T1000 (cell line): Measurements from ENCODE around the gene HMCN2.
"Not testable (repeated sequence)": the region's sequence is repeated elsewhere in the genome, so short reads cannot be mapped to it uniquely, and the experiment has no call there.

ENCODE experiments used
- DNase-seq: peaks from one replicate; lab custom pipeline; 2025; ENCODE audit warnings: mixed read lengths; lab: John Stamatoyannopoulos, UW

Gene HMCN2

GRCh38 chr9:130391866-130392265 lies 126.3 kb downstream of the HMCN2 start:
- DNase-seq: no peak

DNA sequence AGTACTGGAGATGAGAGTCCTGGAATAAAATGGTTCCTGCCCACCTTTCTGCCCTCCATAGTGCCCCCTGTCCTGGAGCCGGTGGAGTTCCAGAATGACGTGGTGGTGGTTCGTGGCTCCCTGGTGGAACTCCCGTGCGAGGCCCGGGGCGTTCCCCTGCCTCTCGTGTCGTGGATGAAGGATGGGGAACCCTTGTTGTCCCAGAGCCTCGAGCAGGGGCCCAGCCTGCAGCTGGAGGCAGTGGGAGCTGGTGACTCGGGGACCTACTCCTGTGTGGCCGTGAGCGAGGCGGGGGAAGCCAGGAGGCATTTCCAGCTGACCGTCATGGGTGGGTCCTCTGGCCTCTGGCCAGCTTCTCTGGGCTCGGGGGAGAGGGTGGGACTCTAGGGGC lies 128.1 kb downstream of the HMCN2 start:
- DNase-seq: no peak

DNA sequence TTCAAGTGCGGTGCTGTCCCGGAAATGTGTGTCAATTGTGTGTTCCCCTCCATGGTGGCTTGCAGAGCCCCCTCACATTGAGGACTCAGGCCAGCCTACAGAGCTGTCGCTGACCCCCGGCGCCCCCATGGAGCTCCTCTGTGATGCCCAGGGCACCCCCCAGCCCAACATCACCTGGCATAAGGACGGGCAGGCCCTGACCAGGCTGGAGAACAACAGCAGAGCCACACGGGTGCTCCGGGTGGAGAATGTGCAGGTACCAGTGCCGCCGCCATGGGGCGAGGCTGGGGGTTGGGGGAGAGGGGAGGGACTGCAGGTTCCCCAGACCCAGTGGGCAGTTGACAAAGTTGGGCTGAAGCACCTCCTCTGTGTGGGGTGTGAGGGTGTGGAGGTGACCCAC lies 128.8 kb downstream of the HMCN2 start:
- no peak for DNase-seq

DNA sequence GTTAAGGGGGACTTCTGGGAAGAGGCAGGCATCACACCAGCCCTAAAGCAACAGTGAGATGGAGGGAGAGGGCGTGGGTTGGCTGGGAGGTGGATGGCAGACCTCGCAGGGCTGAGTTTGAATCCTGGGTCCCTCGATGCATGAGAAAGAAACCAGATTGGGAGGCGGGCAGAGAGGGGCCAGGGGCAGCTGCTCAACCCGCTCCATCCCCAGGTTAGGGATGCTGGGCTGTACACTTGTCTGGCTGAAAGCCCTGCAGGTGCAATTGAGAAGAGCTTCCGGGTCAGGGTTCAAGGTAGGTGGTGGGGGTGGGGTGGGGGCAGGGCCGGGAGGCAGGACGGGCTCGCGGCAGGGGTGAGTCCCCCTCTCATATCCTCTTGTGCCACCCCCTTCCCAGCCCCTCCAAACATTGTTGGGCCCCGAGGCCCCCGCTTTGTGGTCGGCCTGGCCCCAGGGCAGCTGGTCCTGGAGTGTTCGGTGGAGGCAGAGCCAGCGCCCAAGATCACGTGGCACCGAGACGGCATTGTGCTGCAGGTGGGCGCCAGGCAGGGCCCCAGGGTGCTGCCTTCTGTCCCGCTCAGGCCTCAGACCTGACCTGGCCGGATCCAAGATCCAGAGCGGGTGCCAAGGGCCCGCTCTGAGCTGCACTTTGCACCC lies 129.4 kb downstream of the HMCN2 start:
- no peak for DNase-seq

- no peak for DNase-seq
Measured at GRCh38 chr9:130395810-130396435, 130.4 kb downstream of the HMCN2 start.

DNA sequence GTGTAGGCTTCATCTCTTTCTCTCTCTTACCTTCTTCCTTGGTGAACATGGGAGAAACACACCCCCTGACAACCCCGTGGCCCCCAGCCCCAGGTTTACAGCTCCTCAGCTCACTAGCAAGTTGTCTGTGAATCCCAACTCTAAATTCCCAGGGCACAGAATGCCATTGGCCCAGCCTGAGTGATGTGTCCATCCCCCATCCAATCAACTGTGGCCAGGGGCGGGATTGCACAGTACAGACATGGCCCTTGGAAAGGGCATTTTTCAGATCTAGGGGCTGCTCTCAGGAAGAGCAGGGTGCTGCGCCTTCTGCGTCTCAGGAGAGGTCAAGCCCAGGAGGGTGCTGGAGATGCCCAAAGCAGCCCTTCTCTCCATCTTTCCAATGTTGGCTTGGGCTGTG lies 131.0 kb downstream of the HMCN2 start:
- no peak for DNase-seq

DNA sequence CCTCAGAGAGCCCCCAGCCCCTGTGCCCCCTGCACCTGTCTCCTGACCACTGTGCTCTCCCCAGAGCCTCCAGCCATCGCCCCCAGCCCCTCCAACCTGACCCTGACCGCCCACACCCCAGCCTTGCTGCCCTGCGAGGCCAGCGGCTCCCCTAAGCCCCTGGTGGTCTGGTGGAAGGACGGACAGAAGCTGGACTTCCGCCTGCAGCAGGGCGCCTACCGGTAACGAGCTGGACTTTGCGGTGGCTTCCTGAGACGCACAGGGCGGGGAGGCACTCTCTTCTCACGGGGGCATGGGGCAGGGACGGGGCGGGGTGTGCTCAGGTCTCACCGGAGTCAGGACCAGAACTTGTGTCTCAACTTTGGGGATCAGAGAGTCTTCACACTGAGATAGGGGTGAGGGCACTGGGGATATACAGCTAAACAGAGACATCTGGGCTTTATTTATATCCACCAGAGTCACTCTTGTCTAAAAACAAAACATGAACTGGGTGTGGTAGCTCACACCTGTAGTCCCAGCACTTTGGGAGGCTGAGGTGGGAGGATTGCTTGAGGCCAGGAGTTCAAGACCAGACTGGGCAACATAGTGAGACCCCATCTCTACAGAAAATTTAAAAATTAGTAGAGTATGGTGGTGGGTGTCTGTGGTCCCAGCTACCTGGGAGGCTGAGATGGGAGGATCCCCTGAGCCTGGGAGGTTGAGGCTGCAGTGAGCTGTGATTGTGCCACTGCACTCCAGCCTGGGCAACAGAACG lies 133.1 kb downstream of the HMCN2 start:
- DNase-seq: no peak

DNA sequence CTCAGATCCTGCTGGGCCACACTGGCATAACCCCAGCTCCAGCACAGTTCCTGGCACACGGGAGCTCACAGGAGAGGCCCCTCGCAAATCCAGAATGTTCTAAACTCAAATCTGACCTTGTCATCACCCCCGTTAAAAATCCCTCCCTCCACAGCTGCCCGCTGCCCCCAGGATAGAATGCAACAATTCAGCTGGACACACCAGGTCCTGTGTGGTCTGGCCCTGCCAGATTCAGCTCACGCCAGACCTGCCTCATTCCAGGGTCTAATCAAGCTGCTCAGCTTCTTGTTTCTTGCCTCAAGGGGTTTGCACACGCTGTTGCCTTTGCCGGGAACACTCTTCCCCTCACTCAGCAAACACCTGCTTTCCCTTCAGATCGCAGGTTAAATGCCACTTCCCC lies 134.2 kb downstream of the HMCN2 start:
- no peak for DNase-seq

- no peak for DNase-seq
Measured at GRCh38 chr9:130400870-130401269, 135.3 kb downstream of the HMCN2 start.

GRCh38 chr9:130401742-130402141 lies 136.2 kb downstream of the HMCN2 start:
- not testable (repeated sequence) for DNase-seq

DNA sequence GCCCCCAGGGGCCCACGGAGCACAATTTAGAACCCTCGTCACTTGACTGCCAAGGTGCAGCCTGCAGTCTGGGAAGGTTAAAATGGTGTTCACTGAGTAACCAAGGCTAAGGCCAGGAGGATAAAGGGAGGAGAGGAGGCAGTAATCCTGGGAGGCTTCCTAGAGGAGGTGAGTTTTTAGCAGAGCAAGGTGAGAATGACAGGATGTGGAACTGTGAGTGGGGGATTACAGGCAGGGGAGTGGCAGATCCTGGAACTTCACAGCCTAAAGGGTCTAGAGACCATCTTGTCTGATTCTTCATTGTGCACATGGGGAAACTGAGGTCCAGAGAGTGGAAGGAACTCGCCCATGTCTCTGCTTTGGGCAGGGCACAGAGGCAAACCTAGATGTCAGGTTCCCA lies 136.7 kb downstream of the HMCN2 start:
- no peak for DNase-seq

- no peak for DNase-seq
Measured at GRCh38 chr9:130402645-130403440, 137.3 kb downstream of the HMCN2 start.

DNA sequence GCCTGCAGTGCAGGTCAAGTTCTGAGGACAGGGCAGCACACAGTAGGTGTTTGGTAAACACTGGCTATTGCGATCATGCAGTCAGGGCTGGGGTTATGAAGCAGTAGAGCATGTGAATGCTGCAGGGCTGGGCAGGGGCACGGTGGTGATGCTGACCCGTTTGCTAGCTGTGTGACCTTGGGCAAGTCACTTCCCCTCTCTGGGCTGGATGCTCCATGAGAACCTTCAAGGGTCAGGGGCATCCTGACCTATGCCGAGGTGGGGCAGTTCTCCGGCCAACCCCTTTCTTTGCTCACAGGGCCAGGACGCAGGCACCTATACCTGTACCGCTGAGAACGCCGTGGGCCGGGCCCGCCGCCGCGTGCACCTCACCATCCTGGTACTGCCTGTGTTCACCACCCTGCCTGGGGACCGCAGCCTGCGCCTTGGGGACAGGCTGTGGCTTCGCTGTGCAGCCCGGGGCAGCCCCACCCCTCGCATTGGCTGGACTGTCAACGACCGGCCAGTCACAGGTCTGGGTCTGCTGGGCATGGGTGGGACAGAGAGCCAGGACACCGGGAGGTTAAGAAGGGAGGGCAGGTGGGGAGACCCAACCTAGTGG lies 140.2 kb downstream of the HMCN2 start:
- no peak for DNase-seq

- DNase-seq: no peak
Measured at GRCh38 chr9:130406278-130406895, 140.8 kb downstream of the HMCN2 start.

DNA sequence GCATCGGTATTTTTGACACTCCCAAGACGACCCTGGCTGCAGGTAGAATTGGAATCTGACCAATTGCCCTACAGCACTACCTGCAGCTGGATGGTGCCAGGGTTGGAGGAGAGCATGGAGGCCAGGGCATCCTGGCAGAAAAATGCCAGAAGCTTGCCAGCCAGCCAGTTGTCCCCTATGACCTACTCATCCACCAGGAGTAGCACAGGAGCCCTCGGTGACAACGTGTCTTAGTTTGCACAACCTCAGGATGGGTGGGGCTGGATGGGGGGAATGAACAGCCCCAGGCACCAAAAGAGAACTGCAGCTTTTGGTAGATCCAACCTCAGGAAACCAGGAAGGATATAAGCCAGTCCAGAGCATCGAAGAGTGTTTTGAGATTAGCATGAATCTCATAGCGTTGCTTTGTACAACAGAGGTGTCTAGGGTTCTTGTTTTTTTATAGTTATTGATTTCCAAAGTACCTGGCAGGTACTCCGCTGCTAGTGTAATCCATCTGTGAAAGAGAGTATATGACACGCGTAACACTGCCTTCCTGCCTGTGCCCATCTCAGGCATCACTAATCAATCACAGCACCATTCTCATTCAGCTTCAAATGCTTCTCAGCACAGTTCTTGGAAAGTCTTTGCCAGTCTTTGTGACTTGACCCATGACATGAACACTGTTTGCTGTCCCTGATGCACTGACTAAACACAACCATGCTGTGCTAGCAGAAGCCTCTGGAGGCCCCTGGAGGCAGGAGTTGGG lies 142.5 kb downstream of the HMCN2 start:
- DNase-seq: no peak

GRCh38 chr9:130408669-130409068 lies 143.1 kb downstream of the HMCN2 start:
- DNase-seq: no peak

DNA sequence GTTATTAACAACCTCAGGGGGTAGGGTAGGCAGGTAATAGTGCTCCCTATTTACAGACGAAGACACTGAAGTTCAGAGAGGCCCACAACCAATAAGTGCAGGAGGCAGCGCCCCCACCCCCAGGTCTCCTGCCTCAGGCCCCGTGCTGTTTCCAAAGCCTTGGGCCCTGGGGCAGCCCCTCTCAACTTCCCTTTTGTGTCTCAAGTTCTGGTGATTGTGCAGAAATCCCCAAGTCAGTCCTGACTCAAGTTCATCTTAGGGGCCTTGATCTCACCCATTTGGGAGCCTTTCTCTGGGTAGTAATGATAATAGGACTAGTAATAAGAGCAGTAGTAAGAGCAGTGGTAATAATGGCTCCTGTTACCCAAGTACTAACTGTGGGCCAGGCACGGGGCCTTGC lies 143.7 kb downstream of the HMCN2 start:
- DNase-seq: no peak

- DNase-seq: no peak
Measured at GRCh38 chr9:130410443-130410842, 144.9 kb downstream of the HMCN2 start.

DNA sequence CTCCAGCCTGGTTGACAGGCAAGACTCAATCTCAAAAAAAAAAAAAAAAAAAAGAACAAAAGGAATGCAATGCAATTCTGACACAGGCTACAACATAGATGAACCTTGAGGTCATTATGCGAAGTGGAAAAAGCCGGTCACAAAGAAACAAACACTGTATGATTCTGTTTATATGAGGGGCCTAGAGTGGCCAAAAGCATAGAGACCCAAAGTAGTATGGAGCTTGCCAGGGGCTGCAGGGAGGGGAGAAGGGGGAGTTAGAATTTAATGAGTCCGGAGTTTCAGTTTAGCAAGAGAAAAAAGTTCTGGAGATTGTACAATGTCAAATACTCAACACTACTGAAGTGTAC lies 146.0 kb downstream of the HMCN2 start:
- DNase-seq: no peak

DNA sequence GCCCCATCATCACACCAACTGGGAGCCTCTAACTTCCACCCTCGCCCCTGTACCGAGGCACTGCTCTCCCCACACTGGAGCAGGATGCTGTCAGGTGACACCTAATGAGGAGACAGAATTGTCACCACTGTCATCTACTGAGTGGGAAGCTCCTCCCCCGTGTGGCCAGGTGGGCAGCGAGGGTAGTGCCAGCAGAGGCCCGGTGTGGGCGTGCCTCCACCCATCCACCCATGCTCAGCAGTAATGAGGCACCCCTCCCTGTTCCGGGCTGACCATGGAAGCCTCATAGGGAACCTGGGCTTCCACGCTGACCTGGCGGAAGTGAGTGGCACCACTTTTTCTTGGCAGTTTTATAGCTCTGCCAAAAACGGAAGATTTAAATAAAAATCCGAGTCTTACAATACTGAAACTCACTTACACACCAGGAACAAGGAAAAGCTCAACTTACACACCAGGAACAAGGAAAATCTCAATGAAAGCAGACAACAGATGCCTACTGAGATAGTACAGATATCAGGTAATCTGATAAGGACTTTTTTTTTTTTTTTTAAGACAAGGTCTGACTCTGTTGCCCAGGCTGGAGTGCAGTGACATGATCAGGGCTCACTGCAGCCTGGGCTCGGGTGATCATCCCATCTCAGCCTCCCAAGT lies 148.6 kb downstream of the HMCN2 start:
- DNase-seq: no peak
